ENCODE data around the gene INPP5D.
"Not testable (repeated sequence)": the region's sequence is repeated elsewhere in the genome, so short reads cannot be mapped to it uniquely, and the experiment has no call there.

Gene INPP5D

GRCh38 chr2:233092432-233093165 is 32.5 kb downstream of the INPP5D start:
- DNase-seq (ENCODE audit: low read depth in 2 of 2) = no peak

GRCh38 chr2:233093166-233093448 is 33.0 kb downstream of the INPP5D start:
- DNase-seq (ENCODE audit: low read depth in 2 of 2) = no peak

- DNase-seq (ENCODE audit: low read depth in 2 of 2) = no peak
Observed at GRCh38 chr2:233093721-233094120, 33.6 kb downstream of the INPP5D start.

GRCh38 chr2:233094614-233095013 is 34.5 kb downstream of the INPP5D start:
- DNase-seq (ENCODE audit: low read depth in 2 of 2) = no peak

GRCh38 chr2:233096006-233096405 is 35.9 kb downstream of the INPP5D start:
- no peak for DNase-seq (ENCODE audit: low read depth in 2 of 2)

- no peak for DNase-seq (ENCODE audit: low read depth in 2 of 2)
Observed at GRCh38 chr2:233098618-233099017, 38.5 kb downstream of the INPP5D start.

- not testable (repeated sequence) for DNase-seq (ENCODE audit: low read depth in 2 of 2)
Observed at GRCh38 chr2:233099820-233100191, 39.7 kb downstream of the INPP5D start.

- DNase-seq (ENCODE audit: low read depth in 2 of 2) = no peak
Observed at GRCh38 chr2:233100192-233100998, 40.3 kb downstream of the INPP5D start.

- no peak for DNase-seq (ENCODE audit: low read depth in 2 of 2)
Observed at GRCh38 chr2:233101141-233101540, 41.0 kb downstream of the INPP5D start.

- no peak for DNase-seq (ENCODE audit: low read depth in 2 of 2)
Observed at GRCh38 chr2:233101816-233102215, 41.7 kb downstream of the INPP5D start.

- no peak for DNase-seq (ENCODE audit: low read depth in 2 of 2)
Observed at GRCh38 chr2:233105156-233105895, 45.2 kb downstream of the INPP5D start.

- DNase-seq (ENCODE audit: low read depth in 2 of 2) = no peak
Observed at GRCh38 chr2:233105930-233106329, 45.8 kb downstream of the INPP5D start.

GRCh38 chr2:233107011-233107410 is 46.9 kb downstream of the INPP5D start:
- no peak for DNase-seq (ENCODE audit: low read depth in 2 of 2)

- no peak for DNase-seq (ENCODE audit: low read depth in 2 of 2)
Observed at GRCh38 chr2:233107831-233108300, 47.7 kb downstream of the INPP5D start.

GRCh38 chr2:233108611-233109490 is 48.7 kb downstream of the INPP5D start:
- no peak for DNase-seq (ENCODE audit: low read depth in 2 of 2)

- DNase-seq (ENCODE audit: low read depth in 2 of 2) = no peak
Observed at GRCh38 chr2:233111427-233111826, 51.3 kb downstream of the INPP5D start.

- DNase-seq (ENCODE audit: low read depth in 2 of 2) = no peak
Observed at GRCh38 chr2:233112329-233112728, 52.2 kb downstream of the INPP5D start.

GRCh38 chr2:233112776-233113452 is 52.8 kb downstream of the INPP5D start:
- no peak for DNase-seq (ENCODE audit: low read depth in 2 of 2)

- no peak for DNase-seq (ENCODE audit: low read depth in 2 of 2)
Observed at GRCh38 chr2:233114421-233114861, 54.3 kb downstream of the INPP5D start.

- DNase-seq (ENCODE audit: low read depth in 2 of 2) = no peak
Observed at GRCh38 chr2:233115121-233115520, 55.0 kb downstream of the INPP5D start.

- DNase-seq (ENCODE audit: low read depth in 2 of 2) = no peak
Observed at GRCh38 chr2:233115741-233116140, 55.6 kb downstream of the INPP5D start.

Data from stimulated activated CD4-positive, alpha-beta T cell treated with anti-CD3 and anti-CD28 coated beads, Interleukin-1b, Interleukin-23, amount 100 ng/mL, for 4 hours (primary cell).